ES-I3 (cell line): ENCODE results near the gene ADGRD1.

Experiments
- H3K36me3 ChIP-seq: 2 replicates; pipeline ENCODE4 v1.6.1; 2013; ENCODE audit warnings: mild to moderate bottlenecking, low read length, control low read depth, moderate library complexity; ENCODE audit not compliant: insufficient read depth
- H3K4me1 ChIP-seq: 2 replicates; pipeline ENCODE4 v1.6.1; 2013; ENCODE audit warnings: mild to moderate bottlenecking, control low read depth, low read length; ENCODE audit not compliant: insufficient read depth
- H3K9ac ChIP-seq: 2 replicates; pipeline ENCODE4 v1.6.1; 2013; ENCODE audit warnings: low read depth, mild to moderate bottlenecking, low read length, moderate library complexity
- H3K9me3 ChIP-seq: 2 replicates; pipeline ENCODE4 v1.6.1; 2013; ENCODE audit warnings: mild to moderate bottlenecking, low read length, moderate library complexity; ENCODE audit not compliant: control insufficient read depth, insufficient read depth

The ADGRD1 gene

DNA sequence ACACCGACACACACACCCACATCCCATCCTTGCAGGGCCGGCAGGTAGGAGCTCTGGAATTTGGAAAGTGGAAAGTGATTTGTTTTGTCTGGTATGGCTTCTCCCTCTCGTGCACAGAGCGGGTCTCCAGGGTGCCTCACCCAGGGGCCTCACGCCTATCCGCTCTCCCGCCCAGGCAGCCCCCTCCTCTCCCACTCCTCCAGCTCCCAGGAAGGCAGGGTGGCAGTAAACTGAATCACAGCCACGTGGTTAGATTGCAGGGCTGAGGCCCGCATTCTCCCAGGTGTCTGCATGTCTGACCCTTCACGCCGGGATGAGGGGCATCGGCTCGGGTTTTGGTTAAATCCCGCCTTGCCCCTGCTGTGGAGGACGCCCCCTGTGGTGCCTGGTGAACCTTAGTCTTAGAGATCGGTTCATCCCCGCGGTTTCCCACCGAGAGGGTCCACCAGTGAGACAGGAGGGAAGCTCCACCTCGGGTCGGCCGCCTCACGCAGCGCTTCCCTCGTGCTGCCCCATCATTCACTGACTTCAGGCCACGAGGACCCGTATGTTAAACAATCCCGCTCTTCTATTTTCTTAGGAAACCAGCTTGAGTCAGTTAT is 64.4 kb downstream of the ADGRD1 start:
- Histone ChIP-seq H3K9me3 (no peaks in the 10 kb centered on the region), H3K36me3 (no peaks in the 10 kb centered on the region), H3K4me1 (no peaks in the 10 kb centered on the region), H3K9ac (no peak overlapping the region)

GRCh38 chr12:131018808-131019397 is 65.2 kb downstream of the ADGRD1 start:
- Histone ChIP-seq H3K9me3 (no peaks in the 10 kb centered on the region), H3K9ac (no peak overlapping the region), H3K36me3 (no peaks in the 10 kb centered on the region), H3K4me1 (no peaks in the 10 kb centered on the region)

- no peaks in the 10 kb centered on the region for H3K4me1 ChIP-seq
- H3K9me3 ChIP-seq = no peaks in the 10 kb centered on the region
- no peaks in the 10 kb centered on the region for H3K36me3 ChIP-seq
- H3K9ac ChIP-seq = no peak overlapping the region
These were observed 66.8 kb downstream of the ADGRD1 start for GRCh38 chr12:131020326-131021153.

GRCh38 chr12:131021154-131021541 is 67.4 kb downstream of the ADGRD1 start:
- H3K9me3 ChIP-seq = no peaks in the 10 kb centered on the region
- H3K36me3 ChIP-seq = no peaks in the 10 kb centered on the region
- H3K9ac ChIP-seq = no peak overlapping the region
- no peaks in the 10 kb centered on the region for H3K4me1 ChIP-seq

DNA sequence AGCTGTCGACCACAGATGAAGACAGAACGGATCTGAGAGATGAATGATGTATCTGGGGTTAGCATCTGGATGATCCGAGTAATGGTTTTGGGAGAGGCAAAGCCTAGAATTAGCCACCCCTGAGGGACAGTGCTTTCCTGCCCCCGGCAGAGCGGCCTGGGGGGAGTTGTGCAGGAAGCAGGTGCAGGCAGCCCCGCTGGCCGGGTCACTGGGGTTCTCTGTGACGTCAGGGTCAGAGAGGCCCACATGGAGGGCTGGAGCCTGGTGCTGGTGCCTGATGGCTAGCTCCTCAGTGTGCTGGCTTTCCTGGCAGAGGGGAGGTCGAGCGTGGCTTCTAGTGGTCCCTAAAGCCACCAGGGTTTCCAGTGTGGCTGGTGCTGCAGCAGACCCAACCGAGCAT is 70.3 kb downstream of the ADGRD1 start:
- no peaks in the 10 kb centered on the region for H3K4me1 ChIP-seq
- H3K9me3 ChIP-seq = no peaks in the 10 kb centered on the region
- H3K9ac ChIP-seq = no peak overlapping the region
- H3K36me3 ChIP-seq = no peaks in the 10 kb centered on the region

- Histone ChIP-seq H3K36me3 (no peaks in the 10 kb centered on the region), H3K4me1 (no peaks in the 10 kb centered on the region)
These were observed 71.0 kb downstream of the ADGRD1 start for GRCh38 chr12:131024721-131025120.

GRCh38 chr12:131025234-131025633 is 71.5 kb downstream of the ADGRD1 start:
- no peaks in the 10 kb centered on the region for H3K36me3 ChIP-seq
- no peaks in the 10 kb centered on the region for H3K4me1 ChIP-seq
- H3K9me3 ChIP-seq = no peaks in the 10 kb centered on the region
- no peak overlapping the region for H3K9ac ChIP-seq

More at GRCh38 chr12:131024721-131025120, 71.0 kb downstream of the ADGRD1 start:
- H3K9ac ChIP-seq = no peak overlapping the region
- H3K9me3 ChIP-seq = no peaks in the 10 kb centered on the region

GRCh38 chr12:131025939-131026702 is 72.4 kb downstream of the ADGRD1 start:
- peaks cover 3% of the 10 kb centered on the region; the same call in 1 of the 2 replicates for H3K4me1 ChIP-seq
- no peaks in the 10 kb centered on the region for H3K9me3 ChIP-seq
- H3K9ac ChIP-seq = no peak overlapping the region
- no peaks in the 10 kb centered on the region for H3K36me3 ChIP-seq

DNA sequence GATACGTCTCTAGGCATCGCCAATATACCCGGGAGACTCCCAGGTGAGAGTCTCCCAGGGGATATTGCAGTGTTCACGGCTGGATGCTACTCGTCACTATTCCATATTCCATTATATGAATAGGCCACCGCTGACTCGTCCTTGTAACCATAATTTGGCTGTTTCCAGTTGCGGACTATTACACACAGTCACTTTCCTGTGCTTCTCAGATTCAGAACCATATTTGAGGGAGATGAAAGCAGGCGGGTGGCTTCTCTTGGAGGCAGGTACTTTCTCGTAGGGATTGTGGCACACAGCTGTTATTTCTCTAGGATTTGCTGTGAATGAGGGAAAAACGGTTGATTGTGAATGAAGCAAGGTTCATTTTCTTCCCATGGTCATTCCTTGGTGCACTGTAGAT is 73.0 kb downstream of the ADGRD1 start:
- no peaks in the 10 kb centered on the region for H3K36me3 ChIP-seq
- no peaks in the 10 kb centered on the region for H3K9me3 ChIP-seq
- H3K4me1 ChIP-seq = peaks cover 4% of the 10 kb centered on the region; the same call in 1 of the 2 replicates
- H3K9ac ChIP-seq = no peak overlapping the region

DNA sequence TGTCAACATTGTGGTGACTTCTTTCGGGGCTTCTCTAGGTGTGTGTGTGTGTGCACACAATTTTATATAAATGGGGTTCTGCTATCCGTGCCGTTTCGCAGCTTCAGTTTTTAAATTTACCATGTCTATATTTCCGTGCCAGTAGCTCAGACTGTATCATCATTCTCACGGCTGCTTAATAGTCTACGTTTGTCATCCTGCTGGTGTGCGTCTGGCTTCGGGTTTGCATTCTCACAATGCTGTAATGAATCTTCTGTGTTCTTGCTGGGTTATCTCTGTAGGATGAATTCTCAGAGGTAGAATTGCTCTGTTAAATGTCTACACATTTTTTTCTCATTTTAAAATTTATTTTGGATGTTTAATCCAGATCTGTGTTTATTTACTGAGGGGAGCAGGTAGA is 73.6 kb downstream of the ADGRD1 start:
- Histone ChIP-seq H3K36me3 (no peaks in the 10 kb centered on the region), H3K9me3 (no peaks in the 10 kb centered on the region), H3K9ac (no peak overlapping the region), H3K4me1 (peaks cover 4% of the 10 kb centered on the region; the same call in 1 of the 2 replicates)

- Histone ChIP-seq H3K4me1 (peaks cover 4% of the 10 kb centered on the region; the same call in 1 of the 2 replicates), H3K36me3 (no peaks in the 10 kb centered on the region), H3K9me3 (no peaks in the 10 kb centered on the region), H3K9ac (no peak overlapping the region)
These were observed 74.3 kb downstream of the ADGRD1 start for GRCh38 chr12:131027876-131028586.

GRCh38 chr12:131028587-131029338 is 75.1 kb downstream of the ADGRD1 start:
- H3K36me3 ChIP-seq = no peaks in the 10 kb centered on the region
- H3K9me3 ChIP-seq = no peaks in the 10 kb centered on the region
- H3K9ac ChIP-seq = no peak overlapping the region
- H3K4me1 ChIP-seq = peaks cover 4% of the 10 kb centered on the region; the same call in 1 of the 2 replicates
